Activated CD8-positive, alpha-beta memory T cell treated with anti-CD3 and anti-CD28 coated beads for 24 hours (primary cell): ENCODE data around the gene ZHX3.

Experiments used
- DNase-seq: peaks from one replicate; pipeline ENCODE4 v3.0.0-alpha.2; 2020

ZHX3 gene

GRCh38 chr20:41355192-41355591, 37.7 kb upstream of the ZHX3 start:
- no peak for DNase-seq

- no peak for DNase-seq
Measured at GRCh38 chr20:41353530-41353929, 36.0 kb upstream of the ZHX3 start.

GRCh38 chr20:41352666-41353065, 35.1 kb upstream of the ZHX3 start:
- DNase-seq: no peak

GRCh38 chr20:41352106-41352505, 34.6 kb upstream of the ZHX3 start:
- no peak for DNase-seq

- no peak for DNase-seq
Measured at GRCh38 chr20:41350408-41350962, 33.0 kb upstream of the ZHX3 start.

GRCh38 chr20:41349943-41350342, 32.4 kb upstream of the ZHX3 start:
- no peak for DNase-seq

- DNase-seq: no peak
Measured at GRCh38 chr20:41349266-41349665, 31.7 kb upstream of the ZHX3 start.

GRCh38 chr20:41348430-41349172, 31.1 kb upstream of the ZHX3 start:
- no peak for DNase-seq

GRCh38 chr20:41347523-41348429, 30.2 kb upstream of the ZHX3 start:
- DNase-seq: no peak

- no peak for DNase-seq
Measured at GRCh38 chr20:41345729-41346067, 28.2 kb upstream of the ZHX3 start.

- DNase-seq: no peak
Measured at GRCh38 chr20:41344938-41345728, 27.6 kb upstream of the ZHX3 start.

- no peak for DNase-seq
Measured at GRCh38 chr20:41344477-41344876, 26.9 kb upstream of the ZHX3 start.

- DNase-seq: no peak
Measured at GRCh38 chr20:41342474-41343464, 25.2 kb upstream of the ZHX3 start.

GRCh38 chr20:41340327-41341055, 23.0 kb upstream of the ZHX3 start, which contains the start of gene LPIN3:
Gene LPIN3, plus strand, starts transcription at chr20:41340821. Its CDS starts 4,983 bp downstream, at chr20:41345804.
- DNase-seq: peak; percentile 70

GRCh38 chr20:41339957-41340326, 22.4 kb upstream of the ZHX3 start:
- DNase-seq: peak; percentile 96

- DNase-seq: no peak
Measured at GRCh38 chr20:41336711-41337492, 19.4 kb upstream of the ZHX3 start.

- DNase-seq: no peak
Measured at GRCh38 chr20:41335591-41335990, 18.1 kb upstream of the ZHX3 start.

GRCh38 chr20:41334443-41335421, 17.2 kb upstream of the ZHX3 start:
- DNase-seq: no peak

GRCh38 chr20:41334036-41334435, 16.5 kb upstream of the ZHX3 start:
- DNase-seq: no peak
